C4-2B (cell line): Measurements from ENCODE around the gene OSBPL5.

Source experiments
- CTCF ChIP-seq: fragments of 450-650 bp; conservative IDR thresholded peaks from 2 replicates; pipeline ENCODE4 v1.5.1; 2017; ENCODE audit warnings: mild to moderate bottlenecking
- ZFX ChIP-seq: fragments of 450-650 bp; IDR thresholded peaks from 2 replicates; pipeline ENCODE4 v1.6.1; 2017

GRCh38 chr11:3105791-3106735, 59.0 kb downstream of the OSBPL5 start:
- TF ChIP-seq CTCF (no peak), ZFX (no peak)
